CD4-positive, alpha-beta memory T cell (primary cell): Measurements from ENCODE around the gene CELF2. TPM values are rescaled to one million over a fixed set of nuclear protein-coding genes. Genes with fewer than 3 reads are reported as not detected.

Source experiments
- CTCF ChIA-PET: fragments of 350-600 bp; sonication (Branson Sonifier 250); formaldehyde crosslinking; loops from one replicate; lab custom pipeline; 2021; ENCODE audit warnings: inconsistent platforms; ENCODE audit not compliant: partially characterized antibody; lab: Charles Lee
- POLR2A ChIA-PET: fragments of 350-600 bp; sonication (Branson Sonifier 250); formaldehyde crosslinking; loops from one replicate; lab custom pipeline; 2021; ENCODE audit not compliant: partially characterized antibody; lab: Charles Lee
- DNase-seq, 5 donors: peaks; one replicate each; pipeline versions ENCODE4 v3.0.0 to v3.0.0-alpha.2; 2020 to 2022; ENCODE audit warnings: mixed read lengths in 1 of 5
- H3K27ac ChIP-seq: one replicate; pipeline ENCODE4 v1.7.0; 2013; ENCODE audit warnings: low read depth, low read length
- H3K27me3 ChIP-seq: 2 replicates; pipeline ENCODE4 v1.7.0; 2013; ENCODE audit warnings: mild to moderate bottlenecking, low read length, moderate library complexity; ENCODE audit not compliant: insufficient read depth
- H3K36me3 ChIP-seq: 2 replicates; pipeline ENCODE4 v1.7.0; 2013; ENCODE audit warnings: mild to moderate bottlenecking, low read length, moderate library complexity; ENCODE audit not compliant: insufficient read depth
- H3K4me1 ChIP-seq: 2 replicates; pipeline ENCODE4 v1.7.0; 2013; ENCODE audit warnings: mild to moderate bottlenecking, low read length, moderate library complexity; ENCODE audit not compliant: insufficient read depth
- H3K4me3 ChIP-seq, 2 donors: one replicate each; pipeline ENCODE4 v1.7.0; 2013; ENCODE audit warnings: low read length in 2 of 2, mild to moderate bottlenecking in 1 of 2
- H3K9me3 ChIP-seq, 2 donors: one replicate each; pipeline ENCODE4 v1.7.0; 2013; ENCODE audit warnings: low read length in 2 of 2, control low read depth in 1 of 2; ENCODE audit not compliant: control insufficient read depth in 1 of 2
- H3K27ac Mint-ChIP-seq, 7 donors: one replicate each; pipeline ENCODE4 v1.8.0; 2020 to 2021; ENCODE audit warnings: mixed read lengths in 7 of 7, mild to moderate bottlenecking in 6 of 7, inconsistent platforms in 3 of 7, moderate library complexity in 3 of 7
- H3K27me3 Mint-ChIP-seq, 2 donors: one replicate each; pipeline ENCODE4 v1.8.0; 2020 to 2021; ENCODE audit warnings: mixed read lengths in 2 of 2
- H3K36me3 Mint-ChIP-seq, 2 donors: one replicate each; pipeline ENCODE4 v1.8.0; 2020 to 2021; ENCODE audit warnings: mixed read lengths in 2 of 2, inconsistent platforms in 1 of 2, mild to moderate bottlenecking in 1 of 2
- H3K4me1 Mint-ChIP-seq, 4 donors: one replicate each; pipeline ENCODE4 v1.8.0; 2020 to 2021; ENCODE audit warnings: mixed read lengths in 4 of 4, mild to moderate bottlenecking in 1 of 4
- H3K4me3 Mint-ChIP-seq, 8 donors: one replicate each; pipeline ENCODE4 v1.8.0; 2020 to 2021; ENCODE audit warnings: mixed read lengths in 8 of 8, mild to moderate bottlenecking in 7 of 8, moderate library complexity in 6 of 8, inconsistent platforms in 3 of 8
- H3K9me3 Mint-ChIP-seq, 8 donors: one replicate each; pipeline ENCODE4 v1.8.0; 2020 to 2021; ENCODE audit warnings: mixed read lengths in 8 of 8, mild to moderate bottlenecking in 5 of 8, inconsistent platforms in 3 of 8, moderate library complexity in 1 of 8
- intact Hi-C: fragments of 100-400 bp; cut with micrococcal nuclease; formaldehyde crosslinking; loops from one replicate; pipeline ENCODE4 v1.15.1; 2023
- polyA plus RNA-seq, 2 donors: library from polyadenylated mRNA; unstranded; fragments of 300-500 nt; fragmentation: Illumina TruSeq; gene quantifications; one replicate each; pipeline ENCODE4 v1.2.3, GENCODE V29; 2021
- total RNA-seq, 2 experiments: library from RNA; stranded (reverse); gene quantifications; one replicate each; pipeline ENCODE4 v1.2.3, GENCODE V29; 2021

CELF2 gene
- total and polyA plus RNA-seq, 4 experiments from 2014 or later = 122 to 180 (median 167) TPM

DNA sequence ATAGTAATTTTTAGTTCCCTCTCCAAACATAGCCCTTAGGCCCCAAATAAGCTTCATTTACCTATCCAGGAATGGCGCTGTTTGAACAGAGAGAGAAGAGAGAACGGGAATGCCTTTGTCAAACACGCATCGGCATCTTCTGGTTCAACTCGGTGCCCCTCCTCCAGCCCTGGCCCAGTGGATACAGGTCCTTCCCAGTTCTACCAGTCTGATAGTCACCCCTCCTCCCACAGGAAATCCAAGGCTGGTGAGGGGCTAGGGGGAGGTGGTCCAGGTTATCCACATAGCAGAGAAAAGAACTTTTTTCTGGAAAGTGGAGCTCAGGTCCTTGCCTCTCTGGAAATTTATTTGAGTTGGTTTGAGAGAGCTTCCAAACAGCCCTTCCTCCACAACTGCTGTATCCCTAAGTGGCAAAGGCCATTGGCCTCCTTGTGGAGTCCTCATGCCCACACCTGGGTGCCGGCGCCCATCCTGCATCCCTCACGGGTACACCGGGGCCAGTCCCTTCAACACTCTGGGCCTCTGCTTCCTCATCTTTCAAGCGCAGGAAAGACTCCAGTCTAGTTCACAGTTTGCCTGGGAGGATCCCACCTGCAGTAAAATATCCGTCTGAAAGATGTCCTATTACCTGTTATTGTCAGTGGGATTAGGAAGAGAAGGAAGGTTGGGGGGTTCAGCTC is 287.4 kb downstream of the CELF2 start:
- H3K27ac Mint-ChIP-seq = peak overlapping the region in 2 of 7 donors; percentile 57 to 69

DNA sequence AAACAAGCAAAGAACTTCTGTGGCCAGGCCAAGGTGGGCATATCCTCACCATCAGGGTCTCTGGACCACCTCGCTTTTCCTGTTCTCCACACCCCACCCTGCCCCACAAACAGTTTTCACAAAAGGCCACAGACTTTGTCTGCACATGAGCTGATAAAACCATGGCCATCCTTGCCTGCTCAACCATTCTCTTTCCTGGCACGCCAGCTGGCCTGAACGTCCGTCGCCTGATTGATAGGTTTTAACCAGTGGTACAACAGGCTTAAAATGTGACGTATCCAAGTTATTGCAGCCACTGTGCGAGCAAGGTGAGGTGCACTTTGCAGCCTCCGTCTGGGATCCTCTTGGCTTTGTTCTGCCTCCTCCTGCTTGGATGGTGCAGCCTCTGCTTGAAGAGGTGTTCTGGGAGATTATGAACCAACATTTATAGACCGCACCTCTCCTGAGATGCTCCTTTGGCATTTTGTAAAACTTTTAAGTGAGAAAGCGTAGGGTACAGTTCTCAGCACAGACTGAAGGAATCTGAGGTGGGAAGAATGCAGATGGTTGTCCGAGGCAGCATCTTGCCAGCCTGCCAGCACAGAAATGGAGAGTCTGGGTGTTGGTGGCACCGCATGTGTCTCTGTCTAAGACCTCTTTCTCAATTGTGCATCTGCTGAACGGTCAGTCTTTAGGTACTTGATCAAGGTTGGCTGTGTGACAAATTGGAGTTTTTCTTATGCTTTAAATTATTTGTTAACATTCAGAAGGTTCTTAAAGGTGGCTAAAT is 288.3 kb downstream of the CELF2 start:
- Histone ChIP-seq H3K36me3 (peaks cover 84% of the 10 kb centered on the region), H3K27me3 (no peaks in the 10 kb centered on the region), H3K9me3 (peaks cover 0 to 6% of the 10 kb centered on the region in 2 donors), H3K27ac (no peak overlapping the region), H3K4me3 (no peak overlapping the region), H3K4me1 (peaks cover 11% of the 10 kb centered on the region)
- Mint-ChIP-seq H3K36me3 (peaks cover 92 to 93% of the 10 kb centered on the region in 2 donors), H3K27ac (peak overlapping the region in 6 of 7 donors; percentile 18 to 77 (median 64)), H3K27me3 (no peaks in the 10 kb centered on the region), H3K4me1 (peaks cover 23 to 60% (median 37%) of the 10 kb centered on the region in 4 donors), H3K9me3 (peaks cover 0 to 36% (median 19%) of the 10 kb centered on the region in 8 donors), H3K4me3 (peak overlapping the region in 1 of 8 donors; percentile 28)
- CTCF ChIA-PET = interaction anchor here (1.1 to 1.4 kb wide), 2 partner anchors 11 to 14 kb away, joined by 3 read pairs; no protein-coding TSS in a partner anchor
- intact Hi-C loops = no loop called here
- no peak for DNase-seq
- POLR2A ChIA-PET = no interaction called here

More for the DNA sequence above, 287.4 kb downstream of the CELF2 start:
- no peaks in the 10 kb centered on the region for H3K27me3 ChIP-seq
- no peak overlapping the region for H3K27ac ChIP-seq
- peaks cover 0 to 6% of the 10 kb centered on the region in 2 donors for H3K9me3 ChIP-seq
- H3K4me3 ChIP-seq = no peak overlapping the region
- peaks cover 0 to 36% (median 19%) of the 10 kb centered on the region in 8 donors for H3K9me3 Mint-ChIP-seq
- intact Hi-C loops = no loop called here
- H3K36me3 ChIP-seq = peaks cover 85% of the 10 kb centered on the region
- no peak overlapping the region for H3K4me3 Mint-ChIP-seq
- ChIA-PET CTCF (interaction anchor here (1.1 to 1.4 kb wide), 2 partner anchors 12 to 15 kb away, joined by 3 read pairs; no protein-coding TSS in a partner anchor), POLR2A (no interaction called here)
- H3K36me3 Mint-ChIP-seq = peaks cover 94 to 95% of the 10 kb centered on the region in 2 donors
- no peak for DNase-seq
- peaks cover 5% of the 10 kb centered on the region for H3K4me1 ChIP-seq
- peaks cover 20 to 53% (median 32%) of the 10 kb centered on the region in 4 donors for H3K4me1 Mint-ChIP-seq
- no peaks in the 10 kb centered on the region for H3K27me3 Mint-ChIP-seq

DNA sequence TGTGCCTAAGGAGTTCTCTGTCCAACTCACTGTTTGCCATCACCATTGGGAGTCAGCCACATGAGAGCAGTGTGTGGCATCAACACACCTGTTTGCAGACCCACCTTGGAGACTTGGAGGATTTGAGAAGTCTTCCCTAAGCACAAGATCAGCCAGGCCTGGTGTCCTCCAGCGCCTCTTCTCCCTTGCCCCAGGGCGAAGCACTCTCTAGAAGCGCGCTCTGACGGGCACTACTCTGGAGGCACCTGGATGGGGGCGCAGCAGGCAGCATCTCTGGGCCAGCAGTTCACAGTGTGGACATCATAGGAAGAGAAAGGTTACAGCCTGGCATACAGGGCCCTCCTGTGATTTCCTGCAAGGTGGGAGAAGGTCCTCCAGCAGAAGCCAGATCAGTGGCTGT is 289.3 kb downstream of the CELF2 start:
- intact Hi-C loops = no loop called here

DNA sequence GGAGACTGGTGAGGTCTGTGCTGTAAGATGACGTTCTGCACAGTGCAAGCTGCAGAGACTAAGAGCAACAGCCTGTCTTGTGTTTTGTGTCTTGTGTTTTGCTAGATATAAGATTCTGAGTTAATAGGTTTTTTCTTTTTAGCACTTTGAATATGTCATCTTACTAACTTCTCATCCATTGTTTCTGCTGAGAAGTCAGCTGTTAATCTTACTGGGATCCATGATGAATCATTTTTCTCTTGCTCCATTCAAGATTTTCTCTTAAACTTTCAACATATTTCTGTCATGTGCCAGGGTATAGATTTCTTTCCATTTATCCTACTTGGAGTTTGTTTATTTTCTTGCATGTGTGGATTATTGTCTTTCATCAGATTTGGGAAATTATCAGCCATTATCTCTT is 290.3 kb downstream of the CELF2 start:
- no peak overlapping the region for H3K27ac ChIP-seq
- peaks cover 82% of the 10 kb centered on the region for H3K36me3 ChIP-seq
- peaks cover 0 to 40% (median 19%) of the 10 kb centered on the region in 8 donors for H3K9me3 Mint-ChIP-seq
- ChIA-PET CTCF (no interaction called here), POLR2A (no interaction called here)
- no peak for DNase-seq
- peaks cover 12% of the 10 kb centered on the region for H3K4me1 ChIP-seq
- H3K4me1 Mint-ChIP-seq = peaks cover 34 to 69% (median 46%) of the 10 kb centered on the region in 4 donors
- intact Hi-C loops = no loop called here
- H3K36me3 Mint-ChIP-seq = peaks cover 95% of the 10 kb centered on the region in 2 donors
- no peaks in the 10 kb centered on the region for H3K27me3 Mint-ChIP-seq
- no peaks in the 10 kb centered on the region for H3K27me3 ChIP-seq
- H3K9me3 ChIP-seq = peaks cover 0 to 6% of the 10 kb centered on the region in 2 donors
- peak overlapping the region in 6 of 7 donors; percentile 24 to 84 (median 70) for H3K27ac Mint-ChIP-seq
- H3K4me3 Mint-ChIP-seq = peak overlapping the region in 2 of 8 donors; percentile 30 to 34
- no peak overlapping the region for H3K4me3 ChIP-seq

More for the DNA sequence above, 289.3 kb downstream of the CELF2 start:
- Histone ChIP-seq H3K27ac (no peak overlapping the region), H3K9me3 (peaks cover 0 to 6% of the 10 kb centered on the region in 2 donors), H3K4me1 (peaks cover 12% of the 10 kb centered on the region), H3K4me3 (no peak overlapping the region), H3K36me3 (peaks cover 87% of the 10 kb centered on the region), H3K27me3 (no peaks in the 10 kb centered on the region)
- peaks cover 31 to 67% (median 44%) of the 10 kb centered on the region in 4 donors for H3K4me1 Mint-ChIP-seq
- DNase-seq = no peak
- H3K9me3 Mint-ChIP-seq = peaks cover 0 to 40% (median 19%) of the 10 kb centered on the region in 8 donors
- H3K36me3 Mint-ChIP-seq = peaks cover 95% of the 10 kb centered on the region in 2 donors
- ChIA-PET POLR2A (no interaction called here), CTCF (no interaction called here)
- H3K27me3 Mint-ChIP-seq = no peaks in the 10 kb centered on the region
- H3K27ac Mint-ChIP-seq = peak overlapping the region in 5 of 7 donors; percentile 22 to 86 (median 69)
- peak overlapping the region in 2 of 8 donors; percentile 25 to 38 for H3K4me3 Mint-ChIP-seq

DNA sequence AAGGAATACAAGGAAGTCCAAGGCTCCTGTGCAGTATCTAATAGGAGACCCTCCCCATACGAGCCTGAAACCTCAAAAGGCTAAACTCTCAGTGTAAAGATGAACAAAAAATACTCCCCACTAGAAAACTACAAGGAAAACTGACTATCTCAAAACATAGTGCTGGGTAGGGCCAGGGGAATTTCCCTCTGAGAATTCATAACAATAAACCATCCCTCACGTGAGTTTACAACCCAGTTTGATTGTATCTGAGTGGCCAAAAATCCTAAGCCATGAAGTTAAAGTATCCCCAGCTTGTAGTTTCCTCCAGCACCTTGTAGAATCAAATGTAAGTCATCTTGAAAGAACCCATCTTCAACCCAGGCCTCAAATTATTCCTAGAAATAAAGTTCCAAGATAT is 293.4 kb downstream of the CELF2 start:
- intact Hi-C loops = no loop called here
- Mint-ChIP-seq H3K27me3 (no peaks in the 10 kb centered on the region), H3K4me3 (peak overlapping the region in 1 of 8 donors; percentile 32), H3K27ac (peak overlapping the region in 6 of 7 donors; percentile 39 to 91 (median 66)), H3K9me3 (peaks cover 0 to 35% (median 19%) of the 10 kb centered on the region in 8 donors), H3K36me3 (peaks cover 93 to 94% of the 10 kb centered on the region in 2 donors), H3K4me1 (peaks cover 39 to 79% (median 62%) of the 10 kb centered on the region in 4 donors)
- CTCF ChIA-PET = interaction anchor here (1.8 kb wide), 1 partner anchor 9 kb away, joined by 5 read pairs; no protein-coding TSS in a partner anchor
- no peak for DNase-seq
- Histone ChIP-seq H3K27me3 (no peaks in the 10 kb centered on the region), H3K4me3 (no peak overlapping the region), H3K36me3 (peaks cover 76% of the 10 kb centered on the region), H3K27ac (no peak overlapping the region), H3K4me1 (peaks cover 20% of the 10 kb centered on the region), H3K9me3 (peaks cover 0 to 6% of the 10 kb centered on the region in 2 donors)
- POLR2A ChIA-PET = no interaction called here

DNA sequence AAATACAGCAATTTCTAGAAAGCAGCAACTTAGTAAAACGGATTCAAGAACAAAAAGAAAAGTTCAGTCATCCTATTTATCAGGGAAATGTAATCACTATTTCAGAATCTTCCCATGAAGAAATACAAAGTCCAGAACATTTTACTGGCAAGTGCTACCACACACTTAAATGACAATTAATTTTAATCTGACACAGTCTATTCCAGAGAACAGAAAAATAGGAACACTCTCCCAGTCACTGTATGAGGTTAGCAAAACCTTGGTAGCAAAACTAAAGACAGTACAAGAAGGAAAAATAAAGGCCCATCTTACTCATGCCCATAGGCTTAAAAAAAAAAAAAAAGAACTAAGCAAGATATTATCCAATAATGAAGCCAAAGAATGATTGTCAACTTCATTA is 295.8 kb downstream of the CELF2 start:
- H3K27me3 ChIP-seq = no peaks in the 10 kb centered on the region
- Mint-ChIP-seq H3K9me3 (peaks cover 0 to 17% (median 1%) of the 10 kb centered on the region in 8 donors), H3K27me3 (no peaks in the 10 kb centered on the region), H3K4me3 (no peak overlapping the region), H3K4me1 (peaks cover 53 to 87% (median 72%) of the 10 kb centered on the region in 4 donors), H3K36me3 (peaks cover 89 to 94% of the 10 kb centered on the region in 2 donors), H3K27ac (peak overlapping the region; percentile 29 to 89 (median 57))
- peaks cover 75% of the 10 kb centered on the region for H3K36me3 ChIP-seq
- H3K4me3 ChIP-seq = no peak overlapping the region
- ChIA-PET POLR2A (no interaction called here), CTCF (no interaction called here)
- H3K4me1 ChIP-seq = peaks cover 42% of the 10 kb centered on the region
- intact Hi-C loops = no loop called here
- no peaks in the 10 kb centered on the region for H3K9me3 ChIP-seq
- no peak overlapping the region for H3K27ac ChIP-seq
- no peak for DNase-seq
